HCT116 (cell line): ENCODE results near the gene TEKT3. TPM values are rescaled to one million over a fixed set of nuclear protein-coding genes. Genes with fewer than 3 reads are reported as not detected.

Source experiments
- ATAC-seq: fragments of 200-7000 bp; cut with Tn5 transposase; 2 replicates; pipeline ENCODE4 v1.9.1; 2020; ENCODE audit warnings: mild to moderate bottlenecking, moderate library complexity
- BruUV-seq: library from RNA; stranded (reverse); fragments of 400-500 nt; replicated peaks from 2 replicates; lab custom pipeline; 2021; lab: Mats Ljungman, UMichigan
- CTCF ChIA-PET: fragments of 300-600 bp; sonication (Branson Sonifier 250); formaldehyde crosslinking; loops from one replicate; lab custom pipeline; 2021; ENCODE audit warnings: antibody characterized with exemption; lab: Charles Lee
- POLR2A ChIA-PET: fragments of 300-600, 350-600 bp; sonication (Branson Sonifier 250); formaldehyde crosslinking; loops from one replicate; lab custom pipeline; 2021; ENCODE audit warnings: antibody characterized with exemption; lab: Charles Lee
- RAD21 ChIA-PET, 2 experiments: fragments of 300-600 bp; sonication (Branson Sonifier 250); formaldehyde crosslinking; loops; one replicate each; lab custom pipeline; 2023; ENCODE audit warnings: low total read pairs in 2 of 2; ENCODE audit not compliant: uncharacterized antibody in 2 of 2, unreplicated experiment in 2 of 2, low non-redundant PET in 1 of 2; lab: Charles Lee
- DNase-seq: peaks from one replicate; pipeline ENCODE4 v3.0.0-alpha.2; 2010; ENCODE audit warnings: low read depth, low spot score
- H2AFZ ChIP-seq: fragments of 200-600 bp; shearing (Covaris generic), sonication (generic); 2 replicates; pipeline ENCODE4 v1.6.1; 2017; ENCODE audit warnings: low read depth, mixed run types, mixed read lengths, antibody characterized with exemption, low read length; ENCODE audit not compliant: poor library complexity, severe bottlenecking
- H3K27ac ChIP-seq: 2 replicates; pipeline ENCODE4 v1.5.1; 2012; ENCODE audit warnings: low read depth, low read length
- H3K27me3 ChIP-seq: fragments of 200-600 bp; sonication (generic); 2 replicates; pipeline ENCODE4 v1.6.1; 2016; ENCODE audit warnings: mixed run types, low read length, mixed read lengths; ENCODE audit not compliant: insufficient read depth
- H3K36me3 ChIP-seq, 2 experiments: fragments of 200-500 bp in 1 of 2; fragments of 200-600 bp in 1 of 2; sonication (Bioruptor generic) in 1 of 2; sonication (generic) in 1 of 2; 2 replicates each; pipeline versions ENCODE4 v1.5.1 to v1.6.1; 2014 to 2016; ENCODE audit warnings: low read length in 2 of 2, inconsistent platforms in 1 of 2, mixed read lengths in 1 of 2, mixed run types in 1 of 2; ENCODE audit not compliant: insufficient read depth in 2 of 2, control insufficient read depth in 1 of 2
- H3K4me1 ChIP-seq, 2 experiments: fragments of 200-600 bp in 1 of 2; sonication (generic) in 1 of 2; 2 replicates each; pipeline versions ENCODE4 v1.5.1 to v1.6.1; 2012 to 2017; ENCODE audit warnings: low read length in 2 of 2, inconsistent platforms in 1 of 2, mild to moderate bottlenecking in 1 of 2, mixed read lengths in 1 of 2, mixed run types in 1 of 2, moderate library complexity in 1 of 2; ENCODE audit not compliant: insufficient read depth in 2 of 2, control insufficient read depth in 1 of 2
- H3K4me2 ChIP-seq: fragments of 200-600 bp; sonication (generic); 2 replicates; pipeline ENCODE4 v1.6.1; 2017; ENCODE audit warnings: mixed run types, low read length, mixed read lengths
- H3K4me3 ChIP-seq, 2 experiments: fragments of 200-600 bp in 1 of 2; sonication (generic) in 1 of 2; replicated peaks in 1 of 2; 2 replicates each; pipeline ENCODE4 v1.5.1; 2011 to 2016; ENCODE audit warnings: low read length in 2 of 2, control low read depth in 1 of 2, low read depth in 1 of 2, mild to moderate bottlenecking in 1 of 2, mixed read lengths in 1 of 2, mixed run types in 1 of 2
- H3K79me2 ChIP-seq: fragments of 200-600 bp; sonication (generic); 2 replicates; pipeline ENCODE4 v1.6.1; 2017; ENCODE audit warnings: mild to moderate bottlenecking, mixed run types, low read length, moderate library complexity, mixed read lengths; ENCODE audit not compliant: insufficient read depth
- H3K9ac ChIP-seq: fragments of 200-600 bp; sonication (generic); 2 replicates; pipeline ENCODE4 v1.6.1; 2016; ENCODE audit warnings: low read length, mixed read lengths
- H3K9me2 ChIP-seq: fragments of 200-600 bp; sonication (generic), shearing (Covaris generic); 2 replicates; pipeline ENCODE4 v1.6.1; 2017; ENCODE audit warnings: mixed run types, mild to moderate bottlenecking, moderate library complexity; ENCODE audit not compliant: insufficient read depth
- H3K9me3 ChIP-seq, 2 experiments: fragments of 200-500 bp in 1 of 2; fragments of 200-600 bp in 1 of 2; sonication (Bioruptor generic) in 1 of 2; sonication (generic) in 1 of 2; 2 replicates each; pipeline ENCODE4 v1.6.1; 2014 to 2017; ENCODE audit warnings: low read length in 2 of 2, mixed read lengths in 2 of 2, inconsistent platforms in 1 of 2, low read depth in 1 of 2, mild to moderate bottlenecking in 1 of 2, mixed run types in 1 of 2, moderate library complexity in 1 of 2; ENCODE audit not compliant: control insufficient read depth in 1 of 2, insufficient read depth in 1 of 2
- H4K20me1 ChIP-seq: fragments of 200-600 bp; sonication (generic), shearing (Covaris generic); 2 replicates; pipeline ENCODE4 v1.6.1; 2017; ENCODE audit warnings: mixed run types, mild to moderate bottlenecking, moderate library complexity; ENCODE audit not compliant: insufficient read depth
- ATF3 ChIP-seq: IDR thresholded peaks from 2 replicates; pipeline ENCODE4 v1.6.1; 2012
- ELF1 ChIP-seq: IDR thresholded peaks from 2 replicates; pipeline ENCODE4 v1.6.1; 2012; ENCODE audit warnings: low read depth, borderline replicate concordance
- EZH2 ChIP-seq: fragments of 200-600 bp; sonication (generic); IDR thresholded peaks from 2 replicates; pipeline ENCODE4 v1.6.1; 2017; ENCODE audit warnings: antibody characterized with exemption, mixed run types
- MAX ChIP-seq: IDR thresholded peaks from 2 replicates; pipeline ENCODE4 v1.6.1; 2012
- POLR2A ChIP-seq: IDR thresholded peaks from 2 replicates; pipeline ENCODE4 v1.7.0; 2011; ENCODE audit warnings: borderline replicate concordance; ENCODE audit not compliant: insufficient read depth, insufficient read length; ENCODE audit errors: extremely low read depth
- POLR2AphosphoS5 ChIP-seq: IDR thresholded peaks from 2 replicates; pipeline ENCODE4 v1.6.1; 2011; ENCODE audit warnings: mild to moderate bottlenecking, low read depth, low read length, moderate library complexity
- RAD21 ChIP-seq: IDR thresholded peaks from 2 replicates; pipeline ENCODE4 v1.6.1; 2012; ENCODE audit warnings: low read depth, mild to moderate bottlenecking
- SIN3A ChIP-seq: IDR thresholded peaks from 2 replicates; pipeline ENCODE4 v1.6.1; 2012; ENCODE audit warnings: low read depth
- SP1 ChIP-seq: IDR thresholded peaks from 2 replicates; pipeline ENCODE4 v1.6.1; 2012; ENCODE audit warnings: low read depth
- TCF7L2 ChIP-seq: IDR thresholded peaks from 2 replicates; pipeline ENCODE4 v1.7.0; 2011; ENCODE audit warnings: borderline replicate concordance, inconsistent platforms; ENCODE audit not compliant: insufficient read depth, insufficient read length; ENCODE audit errors: extremely low read depth
- YY1 ChIP-seq: IDR thresholded peaks from 2 replicates; pipeline ENCODE4 v1.6.1; 2011; ENCODE audit warnings: low read length, low read depth, moderate library complexity, mild to moderate bottlenecking; ENCODE audit not compliant: insufficient replicate concordance; ENCODE audit errors: extremely low read depth
- ZFX ChIP-seq: fragments of 450-650 bp; IDR thresholded peaks from 2 replicates; pipeline ENCODE4 v1.6.1; 2017
- intact Hi-C: fragments of 100-400 bp; cut with micrococcal nuclease; formaldehyde crosslinking; loops from 2 replicates; pipeline ENCODE4 v1.10.0; 2022
- total RNA-seq: library from RNA; stranded (reverse); gene quantifications from one replicate; pipeline ENCODE4 v1.2.1, GENCODE V29; 2021; ENCODE audit not compliant: unreplicated experiment

The TEKT3 gene
- total RNA-seq, 1 experiment from 2014 or later, result 0.64 TPM

- peak overlapping the region; percentile 79 to 81 for H3K4me3 ChIP-seq
- no peaks in the 10 kb centered on the region for H3K9me3 ChIP-seq
- TF ChIP-seq ATF3 (no peak), SIN3A (peak; percentile 46; the same call in 1 of the 2 replicates), TCF7L2 (no peak), EZH2 (no peak), YY1 (peak; percentile 44), ELF1 (no peak), MAX (peak; percentile 72; the same call in 1 of the 2 replicates), RAD21 (peak; percentile 24; the same call in 1 of the 2 replicates), ZFX (peak; percentile 24; the same call in 1 of the 2 replicates), POLR2A (peak; percentile 84), SP1 (peak; percentile 56; the same call in 1 of the 2 replicates), POLR2AphosphoS5 (peak; percentile 60)
- CTCF ChIA-PET, result interaction anchor here (0.8 to 8.6 kb wide), 4 partner anchors 12 to 241 kb away, joined by 3 to 77 read pairs (median 4); no protein-coding TSS in a partner anchor
- H3K36me3 ChIP-seq, result no peaks in the 10 kb centered on the region; a peak in 1 of 4 replicates
- DNase-seq (peak; percentile 87), ATAC-seq (peak; percentile 86)
- H3K9me2 ChIP-seq, result no peaks in the 10 kb centered on the region
- POLR2A ChIA-PET, result no interaction called here
- peak overlapping the region; percentile 54 for H2AFZ ChIP-seq
- peaks cover 18 to 50% of the 10 kb centered on the region in 2 experiments; a peak in 3 of 4 replicates for H3K4me1 ChIP-seq
- no peaks in the 10 kb centered on the region for H4K20me1 ChIP-seq
- H3K9ac ChIP-seq, result peak overlapping the region; percentile 78
- H3K79me2 ChIP-seq, result peaks cover 6% of the 10 kb centered on the region
- peak overlapping the region; percentile 74 for H3K27ac ChIP-seq
- intact Hi-C loops, result loop anchor here (10.0 kb wide), 1 partner anchor 562 kb away; no protein-coding TSS in a partner anchor
- RAD21 ChIA-PET, result no interaction called here
- peak overlapping the region; percentile 87 for H3K4me2 ChIP-seq
- no TSS peak for BruUV-seq
- no peaks in the 10 kb centered on the region for H3K27me3 ChIP-seq
Observed at GRCh38 chr17:15262291-15263205, 78.8 kb downstream of the TEKT3 start.
